ENCODE data around the gene PTPRT. TPM values are rescaled to one million over a fixed set of nuclear protein-coding genes. Genes with fewer than 3 reads are reported as not detected.

The PTPRT gene
- total RNA-seq, 4 donors from 2014 or later: under 0.01 to 0.64 (median 0.40) TPM

DNA sequence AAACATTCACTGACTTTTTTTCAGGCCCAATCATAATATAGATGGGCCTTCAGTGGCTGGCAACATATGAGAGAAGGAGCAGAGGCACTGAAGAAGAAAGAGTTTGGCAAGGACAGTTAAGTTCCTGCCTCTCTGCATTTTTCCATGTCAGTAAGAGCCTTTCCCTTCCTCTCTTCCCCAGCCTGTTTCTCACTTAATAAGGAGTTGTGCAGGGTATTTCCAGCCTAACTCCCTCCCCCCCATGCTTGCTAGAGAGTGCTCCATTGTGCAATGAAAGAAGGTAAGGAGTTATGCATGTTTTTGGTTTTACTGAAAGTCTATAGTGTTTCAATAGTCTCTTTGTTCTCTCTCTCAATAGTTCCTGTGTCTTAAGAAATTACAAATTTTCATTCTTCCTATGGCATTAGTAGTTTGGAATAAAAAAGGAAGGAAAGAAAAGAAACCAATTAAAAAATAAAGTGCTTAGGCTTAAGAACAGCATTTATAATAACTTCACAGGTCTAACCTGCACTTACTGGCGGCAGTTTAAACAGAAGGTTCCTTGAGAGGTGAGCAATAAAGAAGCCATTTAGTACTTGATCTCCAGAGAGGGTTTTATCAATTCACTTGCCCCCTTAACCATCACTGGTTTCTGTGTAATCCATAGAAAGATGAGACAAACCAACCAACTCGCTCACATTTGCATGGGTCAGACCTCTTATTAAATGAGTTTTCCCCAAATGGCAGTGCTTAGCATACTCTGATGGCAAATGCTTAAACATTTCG, 251.1 kb downstream of the PTPRT start:
- intact Hi-C loops (cut with DNase I; ENCODE audit: low total_unique reads) (no loop called here), in situ Hi-C loops (cut with MboI; ENCODE audit: low pct_ligation_motif_present in 1 of 4, low pct_unique_long_range_greater_than_20kb in 1 of 4, low sequenced_read_pairs in 3 of 4) (no loop called here)
- Histone ChIP-seq H3K9me3 (no peaks in the 10 kb centered on the region), H3K27ac (no peak overlapping the region), H3K4me3 (no peak overlapping the region), H3K4me1 (no peaks in the 10 kb centered on the region), H3K36me3 (no peaks in the 10 kb centered on the region), H3K27me3 (no peaks in the 10 kb centered on the region)
- WGBS, 2 donors (ENCODE audit: low coverage in 1 of 2): 45 to 54% methylated on average over 3 of the region's 3 CpGs
- DNase-seq: no peak
- TF ChIP-seq POLR2AphosphoS5 (IDR thresholded peaks at IDR 0.05): no peak

DNA sequence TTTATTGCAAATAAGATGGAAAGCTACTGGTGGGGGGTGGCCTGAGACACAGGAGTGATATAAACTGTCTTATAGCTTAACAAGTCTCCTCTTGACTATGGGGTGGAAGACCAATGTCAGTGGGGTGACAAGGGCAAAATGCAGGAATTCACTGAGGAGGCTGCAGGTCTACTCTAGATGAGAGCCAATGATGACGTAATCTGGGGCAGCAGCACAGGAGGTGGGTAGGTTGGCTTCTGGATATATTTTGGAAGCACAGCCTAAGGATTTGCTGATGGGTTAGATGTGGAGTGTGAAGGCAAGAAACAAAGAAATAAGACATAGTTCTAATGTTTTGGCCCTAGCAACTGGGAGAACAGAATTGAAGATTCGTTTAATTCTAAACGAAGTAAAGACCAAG, 253.2 kb downstream of the PTPRT start:
- H3K36me3 ChIP-seq: no peaks in the 10 kb centered on the region
- H3K4me1 ChIP-seq: no peaks in the 10 kb centered on the region
- no peak for DNase-seq
- WGBS, 2 donors (ENCODE audit: low coverage in 1 of 2): 49 to 87% methylated on average over 2 to 3 of the region's 3 CpGs
- in situ Hi-C loops (cut with MboI; ENCODE audit: low pct_ligation_motif_present in 1 of 4, low pct_unique_long_range_greater_than_20kb in 1 of 4, low sequenced_read_pairs in 3 of 4): no loop called here
- TF ChIP-seq POLR2A (IDR thresholded peaks at IDR 0.05) (no peak), POLR2AphosphoS5 (IDR thresholded peaks at IDR 0.05) (no peak), EP300 (IDR thresholded peaks at IDR 0.05; ENCODE audit: low read depth) (no peak)
- TF ChIP-seq, protein P1, sequence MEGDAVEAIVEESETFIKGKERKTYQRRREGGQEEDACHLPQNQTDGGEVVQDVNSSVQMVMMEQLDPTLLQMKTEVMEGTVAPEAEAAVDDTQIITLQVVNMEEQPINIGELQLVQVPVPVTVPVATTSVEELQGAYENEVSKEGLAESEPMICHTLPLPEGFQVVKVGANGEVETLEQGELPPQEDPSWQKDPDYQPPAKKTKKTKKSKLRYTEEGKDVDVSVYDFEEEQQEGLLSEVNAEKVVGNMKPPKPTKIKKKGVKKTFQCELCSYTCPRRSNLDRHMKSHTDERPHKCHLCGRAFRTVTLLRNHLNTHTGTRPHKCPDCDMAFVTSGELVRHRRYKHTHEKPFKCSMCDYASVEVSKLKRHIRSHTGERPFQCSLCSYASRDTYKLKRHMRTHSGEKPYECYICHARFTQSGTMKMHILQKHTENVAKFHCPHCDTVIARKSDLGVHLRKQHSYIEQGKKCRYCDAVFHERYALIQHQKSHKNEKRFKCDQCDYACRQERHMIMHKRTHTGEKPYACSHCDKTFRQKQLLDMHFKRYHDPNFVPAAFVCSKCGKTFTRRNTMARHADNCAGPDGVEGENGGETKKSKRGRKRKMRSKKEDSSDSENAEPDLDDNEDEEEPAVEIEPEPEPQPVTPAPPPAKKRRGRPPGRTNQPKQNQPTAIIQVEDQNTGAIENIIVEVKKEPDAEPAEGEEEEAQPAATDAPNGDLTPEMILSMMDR (IDR thresholded peaks at IDR 0.05): no peak
- H3K27ac ChIP-seq: no peak overlapping the region
- no peaks in the 10 kb centered on the region for H3K9me3 ChIP-seq
- no peaks in the 10 kb centered on the region for H3K27me3 ChIP-seq
- intact Hi-C loops (cut with DNase I; ENCODE audit: low total_unique reads): no loop called here
- H3K4me3 ChIP-seq: no peak overlapping the region

DNA sequence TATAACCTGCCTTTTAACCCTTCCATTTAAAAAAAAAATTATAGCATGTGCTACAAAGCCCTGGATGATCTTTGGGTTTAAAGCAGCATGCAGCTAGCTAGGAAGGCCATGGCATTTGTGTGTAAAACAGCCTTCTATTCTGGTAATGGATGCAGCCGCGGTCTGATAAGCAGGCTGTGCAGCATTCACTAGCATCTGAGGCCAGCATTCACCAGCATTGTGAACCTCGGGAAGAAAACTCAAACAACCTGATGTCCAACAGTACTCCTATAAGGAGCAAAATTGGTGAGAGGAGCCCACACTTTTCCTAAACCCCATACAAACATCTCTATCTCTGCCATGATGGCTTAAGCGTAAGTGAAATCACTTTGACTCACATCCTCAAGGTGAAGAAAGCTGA, 265.5 kb downstream of the PTPRT start:
- Histone ChIP-seq H3K36me3 (no peaks in the 10 kb centered on the region), H3K4me3 (no peak overlapping the region), H3K9me3 (no peaks in the 10 kb centered on the region), H3K27me3 (no peaks in the 10 kb centered on the region), H3K4me1 (no peaks in the 10 kb centered on the region), H3K27ac (no peak overlapping the region)
- in situ Hi-C loops (cut with MboI; ENCODE audit: low pct_ligation_motif_present in 1 of 4, low pct_unique_long_range_greater_than_20kb in 1 of 4, low sequenced_read_pairs in 3 of 4) (no loop called here), intact Hi-C loops (cut with DNase I; ENCODE audit: low total_unique reads) (no loop called here)
- WGBS, 2 donors (ENCODE audit: low coverage in 1 of 2): 70 to 95% methylated on average over 2 to 4 of the region's 4 CpGs
- TF ChIP-seq POLR2AphosphoS5 (IDR thresholded peaks at IDR 0.05) (no peak), POLR2A (IDR thresholded peaks at IDR 0.05) (no peak), EP300 (IDR thresholded peaks at IDR 0.05; ENCODE audit: low read depth) (no peak)
- TF ChIP-seq, protein P1 (IDR thresholded peaks at IDR 0.05): no peak
- no peak for DNase-seq

DNA sequence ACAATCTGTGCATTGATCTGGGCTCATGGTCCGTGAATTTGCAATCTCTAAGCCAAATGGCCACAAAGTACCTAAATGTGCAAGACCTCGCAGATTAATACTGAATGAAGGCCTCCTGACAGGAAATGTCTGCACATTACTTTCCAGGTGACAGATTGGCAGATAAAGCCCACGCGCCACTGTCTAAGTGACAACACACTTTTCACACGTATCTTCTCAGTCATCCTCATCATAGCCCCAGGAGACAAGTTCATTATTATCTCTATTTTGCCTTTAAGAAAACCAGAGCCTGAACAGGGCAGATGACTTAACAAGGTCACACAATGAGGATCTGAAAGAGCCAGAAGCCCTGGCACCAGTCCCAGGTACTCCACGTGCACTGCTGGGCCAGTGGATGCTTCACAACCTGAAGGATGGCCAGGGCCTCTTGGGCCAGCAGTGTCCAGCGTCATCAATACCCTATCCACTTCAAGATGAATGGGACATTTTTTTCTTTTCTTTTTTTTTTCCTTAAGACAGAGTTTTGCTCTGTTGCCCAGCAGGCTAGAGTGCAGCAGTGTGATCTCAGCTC, 266.3 kb downstream of the PTPRT start:
- in situ Hi-C loops (cut with MboI; ENCODE audit: low pct_ligation_motif_present in 1 of 4, low pct_unique_long_range_greater_than_20kb in 1 of 4, low sequenced_read_pairs in 3 of 4) (no loop called here), intact Hi-C loops (cut with DNase I; ENCODE audit: low total_unique reads) (no loop called here)
- WGBS, 2 donors (ENCODE audit: low coverage in 1 of 2): 76 to 81% methylated on average over 5 to 7 of the region's 7 CpGs
- Histone ChIP-seq H3K4me3 (no peak overlapping the region), H3K4me1 (no peaks in the 10 kb centered on the region), H3K27ac (no peak overlapping the region), H3K36me3 (no peaks in the 10 kb centered on the region), H3K27me3 (no peaks in the 10 kb centered on the region), H3K9me3 (no peaks in the 10 kb centered on the region)
- DNase-seq: no peak
- no peak for TF ChIP-seq EP300 (IDR thresholded peaks at IDR 0.05; ENCODE audit: low read depth)
- TF ChIP-seq, protein P1 (IDR thresholded peaks at IDR 0.05): no peak
- no peak for TF ChIP-seq POLR2AphosphoS5 (IDR thresholded peaks at IDR 0.05)
- no peak for TF ChIP-seq POLR2A (IDR thresholded peaks at IDR 0.05)

All from transverse colon (tissue), 4 donors.